Measurements from ENCODE around the gene ETNPPL.

DNA sequence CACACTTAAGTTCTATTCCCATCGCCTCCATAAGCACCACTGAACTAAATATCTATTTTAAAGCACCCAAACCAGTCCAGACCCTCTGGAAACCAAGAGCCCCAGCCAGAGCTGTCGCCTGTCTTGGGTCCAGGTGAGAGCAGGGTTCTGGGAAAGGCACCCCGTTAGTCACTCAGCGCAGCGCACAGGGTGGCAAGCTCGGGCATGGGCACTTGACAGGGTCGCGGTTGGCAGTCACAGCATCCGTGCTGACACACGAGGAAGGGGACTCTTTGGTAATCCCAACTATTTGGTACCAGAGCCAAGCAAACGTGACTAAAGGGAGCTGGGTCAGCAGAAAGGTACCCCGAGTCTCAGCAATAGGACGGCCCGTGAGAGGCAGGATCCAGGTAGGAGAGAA is 24.3 kb upstream of the ETNPPL start:
- TF ChIP-seq, protein P1, sequence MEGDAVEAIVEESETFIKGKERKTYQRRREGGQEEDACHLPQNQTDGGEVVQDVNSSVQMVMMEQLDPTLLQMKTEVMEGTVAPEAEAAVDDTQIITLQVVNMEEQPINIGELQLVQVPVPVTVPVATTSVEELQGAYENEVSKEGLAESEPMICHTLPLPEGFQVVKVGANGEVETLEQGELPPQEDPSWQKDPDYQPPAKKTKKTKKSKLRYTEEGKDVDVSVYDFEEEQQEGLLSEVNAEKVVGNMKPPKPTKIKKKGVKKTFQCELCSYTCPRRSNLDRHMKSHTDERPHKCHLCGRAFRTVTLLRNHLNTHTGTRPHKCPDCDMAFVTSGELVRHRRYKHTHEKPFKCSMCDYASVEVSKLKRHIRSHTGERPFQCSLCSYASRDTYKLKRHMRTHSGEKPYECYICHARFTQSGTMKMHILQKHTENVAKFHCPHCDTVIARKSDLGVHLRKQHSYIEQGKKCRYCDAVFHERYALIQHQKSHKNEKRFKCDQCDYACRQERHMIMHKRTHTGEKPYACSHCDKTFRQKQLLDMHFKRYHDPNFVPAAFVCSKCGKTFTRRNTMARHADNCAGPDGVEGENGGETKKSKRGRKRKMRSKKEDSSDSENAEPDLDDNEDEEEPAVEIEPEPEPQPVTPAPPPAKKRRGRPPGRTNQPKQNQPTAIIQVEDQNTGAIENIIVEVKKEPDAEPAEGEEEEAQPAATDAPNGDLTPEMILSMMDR (conservative IDR thresholded peaks at IDR 0.05; ENCODE audit: low read depth, low read length): no peak
- no peak for TF ChIP-seq EZH2 (IDR thresholded peaks at IDR 0.05; ENCODE audit: borderline replicate concordance, low read depth, low read length, poor library complexity, severe bottlenecking)
